Vagina (tissue), 2 donors: ENCODE measurements around the gene DUSP8. TPM values are rescaled to one million over a fixed set of nuclear protein-coding genes. Genes with fewer than 3 reads are reported as not detected.

Experiments used
- DNase-seq, 2 donors: peaks; one replicate each; pipeline ENCODE4 v3.0.0-alpha.2; 2017; ENCODE audit errors: extremely low spot score in 2 of 2
- H3K27ac ChIP-seq: fragments of 200-600 bp; sonication (generic); one replicate; pipeline ENCODE4 v1.5.1; 2019
- H3K27me3 ChIP-seq: fragments of 200-600 bp; sonication (generic); one replicate; pipeline ENCODE4 v1.5.1; 2019
- H3K36me3 ChIP-seq, 2 donors: fragments of 200-600 bp; sonication (generic); one replicate each; pipeline ENCODE4 v1.5.1; 2017 to 2019
- H3K4me1 ChIP-seq: fragments of 200-600 bp; sonication (generic); one replicate; pipeline ENCODE4 v1.5.1; 2019
- H3K4me3 ChIP-seq, 2 donors: fragments of 200-600 bp; sonication (generic); 1 replicate in 1 of 2; 2 replicates in 1 of 2; pipeline ENCODE4 v1.5.1; 2016 to 2019
- H3K9me3 ChIP-seq: fragments of 200-600 bp; sonication (generic); one replicate; pipeline ENCODE4 v1.5.1; 2019
- CTCF ChIP-seq, 3 experiments: fragments of 450-650 bp in 2 of 3; fragments of 200-600 bp in 1 of 3; sonication (generic) in 1 of 3; IDR thresholded peaks; one replicate each; pipeline ENCODE4 v1.5.1; 2017 to 2019; ENCODE audit warnings: antibody characterized with exemption in 3 of 3, mild to moderate bottlenecking in 2 of 3, moderate library complexity in 2 of 3
- POLR2A ChIP-seq, 2 donors: fragments of 450-650 bp; IDR thresholded peaks; one replicate each; pipeline ENCODE4 v1.6.1; 2017; ENCODE audit warnings: antibody characterized with exemption in 2 of 2, mild to moderate bottlenecking in 2 of 2, moderate library complexity in 2 of 2
- POLR2AphosphoS5 ChIP-seq, 2 donors: sonication (generic); formaldehyde crosslinking; IDR thresholded peaks; one replicate each; pipeline ENCODE4 v1.9.0; 2017; ENCODE audit warnings: antibody characterized with exemption in 2 of 2, mild to moderate bottlenecking in 2 of 2, low read depth in 1 of 2; ENCODE audit not compliant: insufficient read depth in 1 of 2
- intact Hi-C: fragments of 100-400 bp; cut with DNase I; formaldehyde crosslinking; loops from one replicate; pipeline ENCODE4 v1.15.1; 2023
- total RNA-seq: library from RNA; depleted of rRNA; stranded (reverse); fragments of >200 nt; gene quantifications from one replicate; pipeline ENCODE4 v1.2.3, GENCODE V29; 2016

DUSP8 gene
- total RNA-seq, 1 donor from 2014 or later = 2.9 TPM

- H3K9me3 ChIP-seq = no peaks in the 10 kb centered on the region
- no peak overlapping the region for H3K27ac ChIP-seq
- peaks cover 30% of the 10 kb centered on the region for H3K4me1 ChIP-seq
- intact Hi-C loops = loop anchor here (2.0 kb wide), 1 partner anchor 29 kb away; no protein-coding TSS in a partner anchor
- H3K4me3 ChIP-seq = no peak overlapping the region
- no peak for DNase-seq
- no peaks in the 10 kb centered on the region for H3K36me3 ChIP-seq
- TF ChIP-seq POLR2AphosphoS5 (IDR thresholded peaks at IDR 0.05; ENCODE audit: insufficient read depth in 1 of 2, low read depth in 1 of 2) (no peak), POLR2A (IDR thresholded peaks at IDR 0.05) (no peak)
- peaks cover 7% of the 10 kb centered on the region for H3K27me3 ChIP-seq
Measured at GRCh38 chr11:1546077-1546535, 26.0 kb downstream of the DUSP8 start.

- H3K27me3 ChIP-seq = peaks cover 7% of the 10 kb centered on the region
- no peaks in the 10 kb centered on the region for H3K9me3 ChIP-seq
- H3K36me3 ChIP-seq = no peaks in the 10 kb centered on the region
- H3K4me1 ChIP-seq = peaks cover 30% of the 10 kb centered on the region
- H3K4me3 ChIP-seq = no peak overlapping the region
- TF ChIP-seq POLR2A (IDR thresholded peaks at IDR 0.05) = no peak
- no peak for TF ChIP-seq CTCF (IDR thresholded peaks at IDR 0.05)
- TF ChIP-seq POLR2AphosphoS5 (IDR thresholded peaks at IDR 0.05; ENCODE audit: insufficient read depth in 1 of 2, low read depth in 1 of 2) = no peak
- intact Hi-C loops = no loop called here
- no peak for DNase-seq
- no peak overlapping the region for H3K27ac ChIP-seq
Measured at GRCh38 chr11:1545432-1545831, 26.6 kb downstream of the DUSP8 start.

GRCh38 chr11:1544536-1544935 lies 27.5 kb downstream of the DUSP8 start:
- DNase-seq = no peak
- peaks cover 7% of the 10 kb centered on the region for H3K27me3 ChIP-seq
- TF ChIP-seq CTCF (IDR thresholded peaks at IDR 0.05) = no peak
- no peak for TF ChIP-seq POLR2A (IDR thresholded peaks at IDR 0.05)
- TF ChIP-seq POLR2AphosphoS5 (IDR thresholded peaks at IDR 0.05; ENCODE audit: insufficient read depth in 1 of 2, low read depth in 1 of 2) = no peak
- no peaks in the 10 kb centered on the region for H3K9me3 ChIP-seq
- H3K36me3 ChIP-seq = no peaks in the 10 kb centered on the region
- H3K27ac ChIP-seq = no peak overlapping the region
- intact Hi-C loops = no loop called here
- peaks cover 30% of the 10 kb centered on the region for H3K4me1 ChIP-seq
- H3K4me3 ChIP-seq = no peak overlapping the region

- Histone ChIP-seq H3K9me3 (no peaks in the 10 kb centered on the region), H3K36me3 (no peaks in the 10 kb centered on the region), H3K4me1 (peaks cover 28% of the 10 kb centered on the region), H3K27me3 (peaks cover 7% of the 10 kb centered on the region), H3K4me3 (no peak overlapping the region), H3K27ac (no peak overlapping the region)
- TF ChIP-seq CTCF (IDR thresholded peaks at IDR 0.05) (no peak), POLR2A (IDR thresholded peaks at IDR 0.05) (no peak), POLR2AphosphoS5 (IDR thresholded peaks at IDR 0.05; ENCODE audit: insufficient read depth in 1 of 2, low read depth in 1 of 2) (no peak)
- intact Hi-C loops = no loop called here
- no peak for DNase-seq
Measured at GRCh38 chr11:1543606-1544263, 28.3 kb downstream of the DUSP8 start.

- H3K9me3 ChIP-seq = no peaks in the 10 kb centered on the region
- no peak overlapping the region for H3K4me3 ChIP-seq
- H3K27ac ChIP-seq = no peak overlapping the region
- intact Hi-C loops = no loop called here
- peaks cover 17% of the 10 kb centered on the region for H3K4me1 ChIP-seq
- H3K27me3 ChIP-seq = peaks cover 3% of the 10 kb centered on the region
- no peaks in the 10 kb centered on the region for H3K36me3 ChIP-seq
- no peak for DNase-seq
- TF ChIP-seq CTCF (IDR thresholded peaks at IDR 0.05) = no peak
- TF ChIP-seq POLR2A (IDR thresholded peaks at IDR 0.05) = no peak
- no peak for TF ChIP-seq POLR2AphosphoS5 (IDR thresholded peaks at IDR 0.05; ENCODE audit: insufficient read depth in 1 of 2, low read depth in 1 of 2)
Measured at GRCh38 chr11:1542267-1542666, 29.8 kb downstream of the DUSP8 start.
